ENCODE measurements around the gene RBM15B.

RBM15B gene

GRCh38 chr3:51393564-51393963 is 2.5 kb downstream of the RBM15B start:
- DNase-seq = no peak

GRCh38 chr3:51394541-51394940 is 3.5 kb downstream of the RBM15B start:
- DNase-seq = no peak

- no peak for DNase-seq
Measured at GRCh38 chr3:51395493-51396213, 4.6 kb downstream of the RBM15B start.

- no peak for DNase-seq
Measured at GRCh38 chr3:51396401-51396800, 5.3 kb downstream of the RBM15B start.

DNA sequence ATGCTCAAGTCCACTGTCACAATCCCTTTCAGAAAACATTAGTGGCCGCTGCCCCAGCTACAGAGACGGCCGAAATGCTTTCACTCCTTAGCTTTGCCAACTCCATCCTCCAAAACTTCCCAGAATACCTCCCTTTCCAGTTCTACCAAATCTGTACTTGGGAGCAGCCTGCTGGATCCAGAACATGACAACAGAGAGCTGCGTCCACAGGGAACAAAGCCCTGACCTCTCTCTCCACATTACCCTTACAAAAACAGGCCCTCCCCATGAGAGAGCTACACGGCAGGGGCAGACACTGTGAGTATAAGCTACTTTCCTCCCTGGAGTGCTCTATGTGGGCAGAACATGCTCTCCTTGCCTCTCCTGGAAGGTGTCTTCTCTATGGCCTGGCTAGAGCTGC is 6.3 kb downstream of the RBM15B start:
- no peak for DNase-seq

GRCh38 chr3:51398595-51399310 is 7.7 kb downstream of the RBM15B start:
- DNase-seq = no peak

DNA sequence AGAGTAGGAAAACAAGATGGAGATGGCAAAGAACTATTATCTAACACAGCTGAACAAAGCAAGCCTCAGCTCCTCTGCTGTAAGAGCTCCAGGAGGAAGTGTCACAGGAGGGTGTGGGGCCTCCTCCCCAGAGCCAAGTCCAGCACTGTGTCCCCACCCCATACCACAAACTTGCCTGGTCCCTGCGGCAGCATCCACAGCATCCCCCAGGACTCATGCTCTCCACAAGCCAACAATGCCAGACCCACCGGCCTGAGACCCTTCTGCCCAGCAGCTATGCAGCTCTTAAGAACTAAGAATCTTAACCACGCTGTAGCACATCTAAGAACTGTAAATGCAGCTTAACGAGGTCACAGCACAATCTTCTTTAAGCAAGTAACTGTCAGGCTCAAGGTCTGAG is 9.1 kb downstream of the RBM15B start:
- no peak for DNase-seq

GRCh38 chr3:51401735-51402134 is 10.7 kb downstream of the RBM15B start:
- DNase-seq = no peak

DNA sequence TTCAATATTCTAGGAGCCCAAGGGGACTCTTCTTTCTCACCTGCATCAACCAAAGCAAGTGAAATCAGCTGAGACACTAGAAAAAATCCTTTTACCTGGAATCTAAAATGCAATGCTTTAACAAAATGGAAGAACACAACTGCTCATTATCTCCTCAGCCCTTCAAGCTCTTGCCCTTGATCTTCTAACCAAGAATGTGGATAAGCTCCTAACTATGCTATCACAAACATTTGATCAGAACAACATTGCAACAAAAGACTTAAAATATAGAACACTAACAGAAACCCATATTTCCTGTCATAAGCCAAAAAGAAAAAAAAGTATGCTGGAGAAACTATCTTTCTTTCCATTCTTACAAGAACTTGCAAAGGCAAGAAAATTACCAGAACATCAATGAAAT is 12.6 kb downstream of the RBM15B start:
- DNase-seq = no peak

GRCh38 chr3:51408021-51408420 is 16.9 kb downstream of the RBM15B start:
- peak; percentile 18 to 45 for DNase-seq

DNA sequence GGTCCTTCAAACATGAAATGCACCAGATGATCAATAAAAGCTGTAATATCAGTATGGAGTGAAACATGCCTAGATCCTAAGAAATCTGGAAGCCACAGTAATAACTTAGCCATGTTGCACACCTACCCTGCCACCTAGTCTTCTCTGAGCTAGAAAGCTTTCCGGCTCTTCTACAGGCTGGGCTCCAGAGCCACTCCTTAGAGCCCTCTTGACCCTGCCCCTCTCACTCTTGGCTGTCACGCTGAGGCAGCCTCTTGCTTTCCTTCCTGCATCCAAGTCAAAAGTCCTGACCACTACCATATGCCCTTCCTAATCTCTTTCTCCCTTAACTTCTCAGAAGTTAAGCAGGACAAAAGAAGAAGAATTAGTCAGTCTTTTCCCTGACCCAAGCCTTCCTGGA is 17.7 kb downstream of the RBM15B start:
- no peak for DNase-seq

DNA sequence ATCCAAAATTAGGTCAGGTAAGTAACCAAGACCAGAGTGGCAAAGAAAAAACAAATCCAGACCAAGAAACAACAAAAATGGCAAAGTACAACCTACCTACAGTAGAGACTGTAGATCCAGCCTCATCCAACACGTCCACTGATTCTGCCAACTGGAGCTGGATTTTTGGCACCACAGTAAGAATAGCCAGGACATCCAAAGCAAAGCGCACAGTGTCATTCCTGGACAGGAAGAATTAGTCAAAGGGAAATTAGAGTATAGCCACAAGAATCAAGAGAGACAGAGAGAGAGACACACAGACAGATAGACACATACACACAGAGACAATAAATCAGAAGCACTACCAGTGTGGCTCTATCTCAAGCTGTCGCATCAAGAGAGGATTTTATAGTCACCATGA is 31.1 kb downstream of the RBM15B start:
- no peak for DNase-seq

DNA sequence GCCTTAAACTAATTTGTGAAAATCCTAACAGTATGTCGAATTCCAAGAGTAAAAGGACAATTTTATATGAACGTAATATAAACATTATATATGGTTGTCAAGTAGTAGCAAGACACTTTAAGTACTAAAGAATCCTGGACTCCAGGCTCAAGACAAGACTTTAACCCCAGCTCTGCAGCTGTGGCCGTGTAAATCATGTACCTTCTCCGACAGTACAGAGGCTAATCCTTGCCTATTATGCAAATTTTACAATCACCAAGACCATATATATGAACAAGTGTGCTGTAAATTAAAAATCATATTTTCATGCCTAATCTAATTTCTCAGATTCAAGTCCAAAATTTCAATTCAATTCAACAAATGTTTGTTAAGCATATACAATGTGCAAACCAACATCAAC is 35.8 kb downstream of the RBM15B start:
- DNase-seq = no peak

GRCh38 chr3:51429138-51429537 is 38.1 kb downstream of the RBM15B start:
- no peak for DNase-seq

DNA sequence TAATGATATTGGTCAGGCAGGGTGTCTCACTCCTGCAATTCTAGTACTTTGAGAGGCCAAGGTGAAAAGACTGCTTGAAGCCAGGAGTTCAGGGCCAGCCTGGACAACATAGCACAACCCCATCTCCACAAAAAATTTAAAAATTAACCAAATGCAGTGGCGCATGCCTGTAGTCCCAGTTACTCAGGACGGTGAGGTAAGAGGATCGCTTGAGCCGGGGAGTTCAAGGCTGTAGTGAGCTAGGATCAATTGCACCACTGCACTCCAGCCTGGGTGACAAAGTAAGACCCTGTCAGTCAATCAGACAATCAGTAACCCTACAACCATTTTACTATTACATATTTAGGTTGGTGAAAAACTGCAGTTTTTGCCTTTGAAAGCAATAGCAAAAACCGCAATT is 43.0 kb downstream of the RBM15B start:
- DNase-seq = no peak

DNA sequence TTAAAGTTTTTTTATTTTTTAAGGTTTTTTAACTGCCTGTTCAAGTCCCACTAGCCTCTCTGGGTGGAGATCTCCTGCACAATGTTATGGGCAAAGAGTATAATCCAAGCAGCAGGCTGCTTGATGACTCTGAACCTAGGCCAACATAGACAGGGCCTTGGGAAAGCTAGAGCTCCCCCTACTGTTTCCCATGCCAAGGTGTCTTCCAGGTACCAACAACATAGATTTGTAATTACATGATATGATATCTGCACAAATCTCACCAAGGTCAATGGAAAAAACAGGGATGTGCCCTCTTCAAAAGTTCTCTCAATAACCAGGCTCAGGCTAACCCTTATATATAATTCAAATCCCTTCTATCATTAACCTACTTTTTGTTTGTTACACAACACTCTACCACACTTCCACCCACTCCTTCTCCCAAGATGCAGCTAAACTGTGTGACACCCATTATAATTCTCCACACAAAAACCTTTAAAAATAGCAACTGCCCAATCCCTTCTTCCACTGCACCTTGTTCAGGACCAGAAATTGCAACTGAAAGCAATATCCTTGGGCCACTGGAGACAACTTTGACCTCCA is 43.8 kb downstream of the RBM15B start:
- peak; percentile 37 to 71 for DNase-seq

GRCh38 chr3:51436998-51437639 is 46.0 kb downstream of the RBM15B start:
- DNase-seq = no peak

GRCh38 chr3:51441282-51442030 is 50.4 kb downstream of the RBM15B start:
- no peak for DNase-seq

- DNase-seq = no peak
Measured at GRCh38 chr3:51445544-51446280, 54.6 kb downstream of the RBM15B start.
